Adrenal gland (tissue), 12 donors: ENCODE results near the gene ARHGEF39. TPM values are rescaled to one million over a fixed set of nuclear protein-coding genes. Genes with fewer than 3 reads are reported as not detected.

Experiments used
- DNase-seq, 7 donors: peaks; one replicate each; pipeline ENCODE4 v3.0.0-alpha.2; 2019 to 2020
- H3K27ac ChIP-seq, 5 donors: fragments of 200-600 bp; sonication (generic) in 4 of 5; 1 replicate in 3 of 5; 2 replicates in 2 of 5; pipeline versions ENCODE4 v1.5.1 to v1.8.0; 2016 to 2020; ENCODE audit warnings: mild to moderate bottlenecking in 1 of 5
- H3K27me3 ChIP-seq: fragments of 200-600 bp; 2 replicates; pipeline ENCODE4 v1.8.0; 2021
- H3K36me3 ChIP-seq, 2 donors: fragments of 200-600 bp; replicated peaks in 1 of 2; 1 replicate in 1 of 2; 2 replicates in 1 of 2; pipeline versions ENCODE4 v1.5.1 to v1.8.0; 2018 to 2022
- H3K4me1 ChIP-seq, 2 donors: fragments of 200-600 bp; replicated peaks in 1 of 2; 1 replicate in 1 of 2; 2 replicates in 1 of 2; pipeline versions ENCODE4 v1.5.1 to v1.8.0; 2018 to 2021
- H3K4me3 ChIP-seq, 4 donors: fragments of 200-600 bp; sonication (generic) in 3 of 4; one replicate each; pipeline ENCODE4 v1.5.1; 2016 to 2018
- H3K9me3 ChIP-seq, 3 donors: fragments of 200-600 bp; sonication (generic) in 1 of 3; replicated peaks in 1 of 3; 1 replicate in 2 of 3; 2 replicates in 1 of 3; pipeline versions ENCODE4 v1.5.1 to v1.8.0; 2016 to 2021
- POLR2A ChIP-seq, 2 donors: fragments of 450-650 bp; IDR thresholded peaks; one replicate each; pipeline ENCODE4 v1.6.1; 2017; ENCODE audit warnings: antibody characterized with exemption in 2 of 2, mild to moderate bottlenecking in 2 of 2, moderate library complexity in 1 of 2
- WGBS, 4 donors: extraction: QIAGEN DNeasy Blood & Tissue Kit in 2 of 4; methylation state at CpG; one replicate each; pipeline versions ENCODE4 v1.1.5 to v1.1.7; 2013 to 2017; 5-methylcytosine and 5-hydroxymethylcytosine counted together
- intact Hi-C, 2 donors: fragments of 100-400 bp; cut with DNase I; formaldehyde crosslinking; loops; one replicate each; pipeline versions ENCODE4 v1.14.1 to v1.15.0; 2022 to 2023
- polyA plus RNA-seq, 3 donors: library from polyadenylated mRNA; stranded (reverse); fragments of 200-250 nt in 2 of 3; fragments of 350-450 nt in 1 of 3; fragmentation: Illumina TruSeq in 1 of 3; extraction: RNeasy Lipid Tissue Mini Kit (QIAGEN cat#74804) in 1 of 3; gene quantifications; one replicate each; pipeline ENCODE4 v1.2.3, GENCODE V29; 2013 to 2014
- total RNA-seq, 9 donors: library from RNA; depleted of rRNA in 4 of 9; stranded (reverse); fragments of >200 nt in 4 of 9; fragments of 120-200 nt in 1 of 9; fragmentation: NEBNext Ultra II Directional in 1 of 9; extraction: Animal tissue kit (Norgen Biotek cat#: 25700) in 1 of 9; gene quantifications; one replicate each; pipeline versions ENCODE4 v1.1.0 to v1.2.4, GENCODE V29; 2013 to 2023
- TF ChIP-seq, protein P1 (sequence below), 6 experiments: fragments of 450-650 bp in 4 of 6; fragments of 200-600 bp in 2 of 6; sonication (generic) in 1 of 6; IDR thresholded peaks; 1 replicate in 5 of 6; 2 replicates in 1 of 6; pipeline versions ENCODE4 v1.5.1 to v1.8.0; 2016 to 2021; ENCODE audit warnings: antibody characterized with exemption in 6 of 6, mild to moderate bottlenecking in 2 of 6, moderate library complexity in 1 of 6
- donor health status: healthy with polysubstance abuse.
- donor health status: Bipolar disorder and iron deficiency.
- donor health status: DM: yes; HTN: yes; CAD: no.
- donor health status: DM: no; HTN: no; CAD: no.
- donor health status: DM: no; HTN: no; CAD: no.
- donor health status: DM: yes; HTN: yes; CAD: no.

Gene ARHGEF39
- total and polyA plus RNA-seq, 12 donors, result 0.42 to 18.4 (median 1.2) TPM

DNA sequence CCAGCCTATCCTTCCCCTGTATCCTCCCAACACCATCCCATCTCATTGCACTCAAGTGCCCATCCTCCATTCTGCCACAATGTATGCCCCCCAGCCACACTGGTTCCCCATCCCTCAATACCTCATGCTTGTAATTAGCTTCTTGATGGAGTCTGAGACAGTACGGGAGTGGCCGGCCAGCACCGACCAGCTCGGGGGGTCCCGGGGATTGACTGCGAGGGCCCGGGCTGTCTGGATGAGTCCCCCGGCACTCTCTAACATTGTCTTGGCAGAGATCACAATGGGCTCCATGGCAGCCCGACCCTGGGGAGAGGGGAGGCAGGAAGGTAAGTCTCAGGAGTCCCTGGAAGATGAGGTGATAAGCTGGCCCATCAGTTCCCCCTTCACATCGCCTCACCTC is 42.0 kb upstream of the ARHGEF39 start:
- Histone ChIP-seq H3K4me3 (no peak overlapping the region), H3K27ac (no peak overlapping the region), H3K4me1 (no peaks in the 10 kb centered on the region), H3K9me3 (no peaks in the 10 kb centered on the region), H3K36me3 (peaks cover 0 to 95% of the 10 kb centered on the region in 2 donors), H3K27me3 (no peaks in the 10 kb centered on the region)
- no peak for DNase-seq
- TF ChIP-seq, protein P1, sequence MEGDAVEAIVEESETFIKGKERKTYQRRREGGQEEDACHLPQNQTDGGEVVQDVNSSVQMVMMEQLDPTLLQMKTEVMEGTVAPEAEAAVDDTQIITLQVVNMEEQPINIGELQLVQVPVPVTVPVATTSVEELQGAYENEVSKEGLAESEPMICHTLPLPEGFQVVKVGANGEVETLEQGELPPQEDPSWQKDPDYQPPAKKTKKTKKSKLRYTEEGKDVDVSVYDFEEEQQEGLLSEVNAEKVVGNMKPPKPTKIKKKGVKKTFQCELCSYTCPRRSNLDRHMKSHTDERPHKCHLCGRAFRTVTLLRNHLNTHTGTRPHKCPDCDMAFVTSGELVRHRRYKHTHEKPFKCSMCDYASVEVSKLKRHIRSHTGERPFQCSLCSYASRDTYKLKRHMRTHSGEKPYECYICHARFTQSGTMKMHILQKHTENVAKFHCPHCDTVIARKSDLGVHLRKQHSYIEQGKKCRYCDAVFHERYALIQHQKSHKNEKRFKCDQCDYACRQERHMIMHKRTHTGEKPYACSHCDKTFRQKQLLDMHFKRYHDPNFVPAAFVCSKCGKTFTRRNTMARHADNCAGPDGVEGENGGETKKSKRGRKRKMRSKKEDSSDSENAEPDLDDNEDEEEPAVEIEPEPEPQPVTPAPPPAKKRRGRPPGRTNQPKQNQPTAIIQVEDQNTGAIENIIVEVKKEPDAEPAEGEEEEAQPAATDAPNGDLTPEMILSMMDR (IDR thresholded peaks at IDR 0.05), result no peak
- no peak for TF ChIP-seq POLR2A (IDR thresholded peaks at IDR 0.05)
- WGBS, 4 donors, result 86 to 98% (median 88%) methylated on average over 10 of the region's 10 CpGs
- intact Hi-C loops, result no loop called here

DNA sequence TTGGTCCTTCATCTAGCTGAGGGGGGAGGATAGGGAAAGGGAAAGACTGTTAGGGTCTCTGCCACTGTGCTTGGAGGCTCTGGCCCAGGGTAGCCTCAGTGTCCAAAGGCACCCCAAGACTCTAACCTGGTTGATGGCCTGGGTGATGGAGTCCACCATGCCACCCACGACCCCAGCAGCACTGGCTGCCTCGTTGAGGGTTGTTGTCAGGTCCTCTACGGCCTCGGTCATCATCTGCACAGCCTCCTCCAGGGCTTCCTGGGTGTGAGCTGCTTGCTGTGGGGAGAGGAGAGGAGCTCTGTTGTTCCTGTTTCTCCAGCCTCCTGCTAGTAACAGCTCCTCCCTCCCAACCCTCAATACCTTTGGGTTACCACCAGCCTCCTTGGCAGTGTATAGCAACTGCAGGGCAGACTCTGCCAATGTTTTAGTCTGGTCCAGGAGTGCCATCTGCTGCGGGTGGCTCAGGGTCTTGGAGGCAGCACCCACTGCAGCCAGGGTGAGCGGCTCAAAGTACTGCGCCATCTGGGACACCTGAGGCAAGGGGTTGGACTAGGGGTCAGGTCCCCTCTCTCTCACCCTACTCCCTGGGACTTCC is 40.9 kb upstream of the ARHGEF39 start:
- intact Hi-C loops, result no loop called here
- Histone ChIP-seq H3K36me3 (peaks cover 0 to 95% of the 10 kb centered on the region in 2 donors), H3K27me3 (no peaks in the 10 kb centered on the region), H3K9me3 (no peaks in the 10 kb centered on the region), H3K4me1 (peaks cover 0 to 4% of the 10 kb centered on the region in 2 donors), H3K27ac (peak overlapping the region in 1 of 5 donors; percentile 42), H3K4me3 (no peak overlapping the region)
- TF ChIP-seq, protein P1 (IDR thresholded peaks at IDR 0.05), result no peak
- no peak for TF ChIP-seq POLR2A (IDR thresholded peaks at IDR 0.05)
- 94 to 98% (median 96%) methylated on average over 3 to 7 of the region's 7 CpGs for WGBS, 4 donors
- no peak for DNase-seq

DNA sequence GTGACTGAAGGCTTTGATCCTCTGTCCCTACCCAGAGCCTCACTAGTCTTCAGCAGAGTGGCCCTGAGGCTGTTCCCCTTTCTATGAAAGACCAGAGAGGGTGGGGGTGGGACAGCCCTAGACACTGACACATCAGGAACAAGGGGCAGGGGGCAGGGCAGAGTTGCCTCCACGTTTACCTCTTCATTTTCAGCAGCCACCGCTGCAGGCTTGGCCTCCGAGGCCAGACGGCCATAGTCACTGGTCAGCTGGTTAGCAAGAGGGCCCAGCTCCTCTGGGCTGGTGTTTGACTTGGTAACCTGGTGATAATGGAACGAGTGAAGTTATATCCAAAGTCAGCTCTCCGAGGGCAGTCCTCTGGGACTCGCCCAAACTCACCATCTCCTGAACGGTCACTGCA is 40.4 kb upstream of the ARHGEF39 start:
- H3K36me3 ChIP-seq, result peaks cover 0 to 95% of the 10 kb centered on the region in 2 donors
- H3K9me3 ChIP-seq, result no peaks in the 10 kb centered on the region
- H3K4me1 ChIP-seq, result peaks cover 0 to 9% of the 10 kb centered on the region in 2 donors
- no peak for TF ChIP-seq POLR2A (IDR thresholded peaks at IDR 0.05)
- TF ChIP-seq, protein P1 (IDR thresholded peaks at IDR 0.05), result no peak
- WGBS, 4 donors, result 50 to 74% (median 62%) methylated on average over 7 to 8 of the region's 8 CpGs
- intact Hi-C loops, result no loop called here
- no peaks in the 10 kb centered on the region for H3K27me3 ChIP-seq
- peak overlapping the region in 2 of 5 donors; percentile 13 to 42 for H3K27ac ChIP-seq
- DNase-seq, result no peak
- no peak overlapping the region for H3K4me3 ChIP-seq

DNA sequence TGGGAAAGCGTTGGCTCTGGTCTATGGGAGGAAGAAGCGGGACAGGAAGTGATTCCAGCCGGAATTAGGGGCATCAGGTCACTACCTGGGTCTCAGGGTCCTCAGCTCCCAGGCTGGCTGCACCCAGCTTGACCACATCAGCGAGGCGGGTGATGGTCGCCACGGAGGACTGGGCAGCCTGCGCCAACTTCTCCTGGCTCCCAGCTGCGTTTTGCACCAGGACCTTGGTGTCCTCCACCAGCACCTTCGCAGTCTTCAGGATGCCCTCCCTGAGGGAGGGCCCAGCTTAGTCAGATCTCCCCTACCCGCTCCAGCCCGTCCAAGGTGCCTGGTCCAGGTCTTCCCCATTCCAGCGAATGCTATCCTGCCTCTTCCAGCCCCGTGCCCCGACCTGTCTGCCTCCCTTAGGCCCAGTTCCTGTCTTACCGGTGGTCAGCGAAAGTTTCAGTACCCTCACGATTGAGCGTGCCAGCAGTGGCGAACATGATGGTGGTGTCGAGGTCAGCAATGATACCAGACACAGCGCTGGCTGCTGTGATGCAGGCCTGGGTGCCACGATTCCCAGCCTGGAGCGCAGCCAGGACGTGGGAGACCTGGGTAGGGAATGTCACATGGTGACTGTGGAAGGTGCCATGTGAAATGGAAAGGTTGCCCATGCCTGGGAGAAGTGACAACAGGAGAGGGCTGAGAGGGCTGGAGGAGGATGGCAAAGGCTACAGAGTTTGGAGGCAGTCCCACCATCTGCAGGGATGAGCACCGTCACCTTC is 39.1 kb upstream of the ARHGEF39 start:
- Histone ChIP-seq H3K36me3 (peaks cover 0 to 100% of the 10 kb centered on the region in 2 donors), H3K4me1 (peaks cover 12 to 21% of the 10 kb centered on the region in 2 donors), H3K27ac (no peak overlapping the region), H3K9me3 (no peaks in the 10 kb centered on the region), H3K27me3 (no peaks in the 10 kb centered on the region), H3K4me3 (no peak overlapping the region)
- intact Hi-C loops, result no loop called here
- no peak for DNase-seq
- TF ChIP-seq, protein P1 (IDR thresholded peaks at IDR 0.05), result no peak
- TF ChIP-seq POLR2A (IDR thresholded peaks at IDR 0.05), result no peak
- WGBS, 4 donors, result 91 to 93% (median 92%) methylated on average over 17 to 26 of the region's 26 CpGs
